Tibial artery (tissue), 4 donors: ENCODE results near the gene LRP3.

Experiments used
- DNase-seq, 2 donors: peaks; one replicate each; pipeline ENCODE4 v3.0.0-alpha.2; 2019
- H3K27ac ChIP-seq, 2 donors: fragments of 200-600 bp; sonication (generic) in 1 of 2; 1 replicate in 1 of 2; 2 replicates in 1 of 2; pipeline ENCODE4 v1.5.1; 2018 to 2019; ENCODE audit warnings: mild to moderate bottlenecking in 1 of 2
- H3K27me3 ChIP-seq, 2 donors: fragments of 200-600 bp; sonication (generic) in 1 of 2; one replicate each; pipeline versions ENCODE4 v1.5.1 to v1.6.0; 2016 to 2019
- H3K36me3 ChIP-seq, 3 donors: fragments of 200-600 bp; sonication (generic) in 2 of 3; one replicate each; pipeline ENCODE4 v1.5.1; 2016 to 2019; ENCODE audit warnings: mild to moderate bottlenecking in 2 of 3
- H3K4me1 ChIP-seq, 4 donors: fragments of 200-600 bp; sonication (generic) in 2 of 4; 1 replicate in 3 of 4; 2 replicates in 1 of 4; pipeline ENCODE4 v1.5.1; 2016 to 2019
- H3K4me3 ChIP-seq, 2 donors: fragments of 200-600 bp; sonication (generic) in 1 of 2; 1 replicate in 1 of 2; 2 replicates in 1 of 2; pipeline ENCODE4 v1.5.1; 2018 to 2019; ENCODE audit warnings: mild to moderate bottlenecking in 2 of 2
- H3K9me3 ChIP-seq, 3 donors: fragments of 200-600 bp; sonication (generic) in 1 of 3; one replicate each; pipeline ENCODE4 v1.5.1; 2016 to 2019
- intact Hi-C: fragments of 100-400 bp; cut with DNase I; formaldehyde crosslinking; loops from one replicate; pipeline ENCODE4 v1.15.0; 2023; ENCODE audit warnings: low total_unique reads
- TF ChIP-seq, protein P1 (sequence below), 2 experiments: fragments of 200-600 bp in 1 of 2; fragments of 450-650 bp in 1 of 2; IDR thresholded peaks; one replicate each; pipeline ENCODE4 v1.5.1; 2017 to 2019; ENCODE audit warnings: antibody characterized with exemption in 2 of 2, mild to moderate bottlenecking in 1 of 2, moderate library complexity in 1 of 2

Gene LRP3

GRCh38 chr19:33216198-33216830 is 22.2 kb downstream of the LRP3 start:
- H3K4me1 ChIP-seq: no peaks in the 10 kb centered on the region
- H3K36me3 ChIP-seq: no peaks in the 10 kb centered on the region
- intact Hi-C loops: no loop called here
- peaks cover 0 to 43% of the 10 kb centered on the region in 2 donors for H3K27me3 ChIP-seq
- TF ChIP-seq, protein P1, sequence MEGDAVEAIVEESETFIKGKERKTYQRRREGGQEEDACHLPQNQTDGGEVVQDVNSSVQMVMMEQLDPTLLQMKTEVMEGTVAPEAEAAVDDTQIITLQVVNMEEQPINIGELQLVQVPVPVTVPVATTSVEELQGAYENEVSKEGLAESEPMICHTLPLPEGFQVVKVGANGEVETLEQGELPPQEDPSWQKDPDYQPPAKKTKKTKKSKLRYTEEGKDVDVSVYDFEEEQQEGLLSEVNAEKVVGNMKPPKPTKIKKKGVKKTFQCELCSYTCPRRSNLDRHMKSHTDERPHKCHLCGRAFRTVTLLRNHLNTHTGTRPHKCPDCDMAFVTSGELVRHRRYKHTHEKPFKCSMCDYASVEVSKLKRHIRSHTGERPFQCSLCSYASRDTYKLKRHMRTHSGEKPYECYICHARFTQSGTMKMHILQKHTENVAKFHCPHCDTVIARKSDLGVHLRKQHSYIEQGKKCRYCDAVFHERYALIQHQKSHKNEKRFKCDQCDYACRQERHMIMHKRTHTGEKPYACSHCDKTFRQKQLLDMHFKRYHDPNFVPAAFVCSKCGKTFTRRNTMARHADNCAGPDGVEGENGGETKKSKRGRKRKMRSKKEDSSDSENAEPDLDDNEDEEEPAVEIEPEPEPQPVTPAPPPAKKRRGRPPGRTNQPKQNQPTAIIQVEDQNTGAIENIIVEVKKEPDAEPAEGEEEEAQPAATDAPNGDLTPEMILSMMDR (IDR thresholded peaks at IDR 0.05): no peak
- H3K4me3 ChIP-seq: no peak overlapping the region
- H3K27ac ChIP-seq: no peak overlapping the region
- no peak for DNase-seq
- no peaks in the 10 kb centered on the region for H3K9me3 ChIP-seq

- no peaks in the 10 kb centered on the region for H3K36me3 ChIP-seq
- TF ChIP-seq, protein P1 (IDR thresholded peaks at IDR 0.05): no peak
- no peaks in the 10 kb centered on the region for H3K9me3 ChIP-seq
- peaks cover 0 to 57% of the 10 kb centered on the region in 2 donors for H3K27me3 ChIP-seq
- H3K4me3 ChIP-seq: no peak overlapping the region
- no peak overlapping the region for H3K27ac ChIP-seq
- no peak for DNase-seq
- intact Hi-C loops: no loop called here
- no peaks in the 10 kb centered on the region for H3K4me1 ChIP-seq
Observed at GRCh38 chr19:33217881-33218280, 23.8 kb downstream of the LRP3 start.

DNA sequence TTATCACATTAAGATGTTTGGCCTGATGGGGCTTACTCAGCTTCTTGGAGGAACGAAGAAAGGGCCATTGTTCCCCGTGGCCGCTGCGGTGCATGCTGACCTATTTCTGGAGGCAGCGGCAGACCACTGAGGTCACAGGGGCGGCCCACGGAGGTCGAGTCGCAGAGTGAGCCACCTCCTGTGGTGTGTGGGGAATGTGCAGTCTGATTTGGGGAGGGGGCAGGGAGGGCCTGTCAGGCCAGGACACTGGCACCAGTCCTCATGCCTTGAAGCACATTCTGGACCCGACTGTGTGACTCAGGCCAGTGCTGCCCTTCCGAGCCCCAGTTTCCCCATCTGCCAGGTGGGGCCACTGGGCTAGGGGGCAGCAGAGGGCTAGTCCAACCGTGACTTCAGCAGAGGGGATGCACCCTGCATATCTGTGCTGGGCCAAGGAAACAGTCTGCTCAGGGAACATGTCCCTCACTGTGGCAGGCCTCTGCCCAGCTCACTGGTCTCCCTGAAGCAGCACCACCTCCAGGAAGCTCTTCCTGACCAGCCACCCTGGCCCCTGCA is 25.2 kb downstream of the LRP3 start:
- intact Hi-C loops: no loop called here
- TF ChIP-seq, protein P1 (IDR thresholded peaks at IDR 0.05): no peak
- H3K4me1 ChIP-seq: no peaks in the 10 kb centered on the region

DNA sequence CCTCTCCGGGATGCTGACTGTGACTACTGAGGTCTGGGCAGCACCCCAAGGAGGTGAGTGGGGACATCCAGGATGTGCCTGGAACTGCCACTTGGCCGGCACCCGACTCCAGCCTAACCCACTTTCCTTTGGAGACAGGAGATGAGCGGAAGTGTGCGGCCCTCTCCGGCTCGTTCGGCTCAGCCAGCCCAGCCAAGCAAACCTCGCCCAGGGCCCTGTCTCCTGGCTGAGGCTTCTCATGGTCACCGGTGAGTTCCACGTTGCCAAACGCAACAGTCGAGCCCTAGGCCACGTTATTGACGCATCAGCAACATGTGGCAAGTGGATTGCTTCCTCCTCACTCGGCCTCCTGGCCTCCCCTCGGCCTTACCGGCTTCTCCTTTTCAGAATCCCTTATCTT is 26.0 kb downstream of the LRP3 start:
- H3K4me1 ChIP-seq: peaks cover 0 to 1% (median under 1%) of the 10 kb centered on the region in 4 donors
- no peaks in the 10 kb centered on the region for H3K36me3 ChIP-seq
- intact Hi-C loops: no loop called here
- TF ChIP-seq, protein P1 (IDR thresholded peaks at IDR 0.05): no peak
- no peak overlapping the region for H3K27ac ChIP-seq
- H3K27me3 ChIP-seq: peaks cover 0 to 78% of the 10 kb centered on the region in 2 donors
- H3K4me3 ChIP-seq: no peak overlapping the region
- no peaks in the 10 kb centered on the region for H3K9me3 ChIP-seq
- DNase-seq: no peak

More for the DNA sequence above, 25.2 kb downstream of the LRP3 start:
- Histone ChIP-seq H3K4me3 (no peak overlapping the region), H3K9me3 (no peaks in the 10 kb centered on the region), H3K36me3 (no peaks in the 10 kb centered on the region), H3K27me3 (peaks cover 0 to 70% of the 10 kb centered on the region in 2 donors), H3K27ac (no peak overlapping the region)
- DNase-seq: no peak

- TF ChIP-seq, protein P1 (IDR thresholded peaks at IDR 0.05): no peak
- DNase-seq: no peak
- no peak overlapping the region for H3K27ac ChIP-seq
- intact Hi-C loops: no loop called here
- no peaks in the 10 kb centered on the region for H3K9me3 ChIP-seq
- H3K27me3 ChIP-seq: peaks cover 0 to 82% of the 10 kb centered on the region in 2 donors
- H3K36me3 ChIP-seq: no peaks in the 10 kb centered on the region
- H3K4me1 ChIP-seq: peaks cover 0 to 8% (median 7%) of the 10 kb centered on the region in 4 donors
- no peak overlapping the region for H3K4me3 ChIP-seq
Observed at GRCh38 chr19:33220735-33221134, 26.6 kb downstream of the LRP3 start.
